Measurements from ENCODE around the gene SLC35E1. TPM values are rescaled to one million over a fixed set of nuclear protein-coding genes. Genes with fewer than 3 reads are reported as not detected.

SLC35E1 gene
- total and polyA plus RNA-seq, 2 of the 13 experiments (the other 11 are each of a cell fraction or from before 2014, with no cell fraction given) = 21.2 to 46.5 TPM

- TF ChIP-seq ATF5 (CRISPR knock-in tag; IDR thresholded peaks at IDR 0.05; ENCODE audit: low read depth) (no peak), GATAD1 (CRISPR knock-in tag; IDR thresholded peaks at IDR 0.05) (no peak)
These were observed 6.1 kb downstream of the SLC35E1 start (continued) for GRCh38 chr19:16566161-16566560.

GRCh38 chr19:16564842-16565241 lies 7.4 kb downstream of the SLC35E1 start:
- intact Hi-C loops (cut with micrococcal nuclease; ENCODE audit: unreplicated experiment) (no loop called here), in situ Hi-C loops (cut with HindIII; ENCODE audit: extremely low pct_ligation_motif_present, low pct_unique_long_range_greater_than_20kb) (no loop called here)
- no peak for TF ChIP-seq ATF4 (CRISPR knock-in tag; IDR thresholded peaks at IDR 0.05)
- no peak for TF ChIP-seq SRF (IDR thresholded peaks at IDR 0.05; ENCODE audit: low read depth, low read length)
- TF ChIP-seq GFI1 (CRISPR knock-in tag; IDR thresholded peaks at IDR 0.05; ENCODE audit: borderline replicate concordance) = no peak
- no peak for TF ChIP-seq ZNF558 (CRISPR knock-in tag; IDR thresholded peaks at IDR 0.05; ENCODE audit: borderline replicate concordance)
- TF ChIP-seq ZSCAN30 (CRISPR knock-in tag; IDR thresholded peaks at IDR 0.05) = no peak
- no peak for TF ChIP-seq ZNF720 (CRISPR knock-in tag; IDR thresholded peaks at IDR 0.05)
- TF ChIP-seq ZNF75D (CRISPR knock-in tag; IDR thresholded peaks at IDR 0.05; ENCODE audit: borderline replicate concordance) = no peak
- no peak for TF ChIP-seq ARHGAP35 (CRISPR knock-in tag; IDR thresholded peaks at IDR 0.05; ENCODE audit: borderline replicate concordance)
- no peak for TF ChIP-seq FLYWCH1 (CRISPR knock-in tag; IDR thresholded peaks at IDR 0.05)
- no peak for TF ChIP-seq ZNF263 (CRISPR knock-in tag; IDR thresholded peaks at IDR 0.05)
- TF ChIP-seq ELK4 (CRISPR knock-in tag; IDR thresholded peaks at IDR 0.05; ENCODE audit: borderline replicate concordance) = no peak
- no peak for TF ChIP-seq ZNF709 (CRISPR knock-in tag; IDR thresholded peaks at IDR 0.05)
- no peak for TF ChIP-seq RBM22 (optimal IDR thresholded peaks at IDR 0.05; ENCODE audit: low read length)
- no peak for TF ChIP-seq ZNF562 (CRISPR knock-in tag; IDR thresholded peaks at IDR 0.05; ENCODE audit: borderline replicate concordance)
- no peak for TF ChIP-seq HMGA1 (CRISPR knock-in tag; conservative IDR thresholded peaks at IDR 0.05)
- no peak for TF ChIP-seq SYNCRIP (IDR thresholded peaks at IDR 0.05; ENCODE audit: insufficient read depth, low read depth, low read length)
- POLR2A ChIA-PET = no interaction called here
- Histone ChIP-seq H3K79me2 (ENCODE audit: insufficient read depth, low read length) (peaks cover 10% of the 10 kb centered on the region), H4K20me1 (ENCODE audit: insufficient read depth, low read length) (no peaks in the 10 kb centered on the region), H2AFZ (ENCODE audit: low read length) (no peak overlapping the region), H3K4me3 (replicated peaks in 1 of 3; ENCODE audit: insufficient read depth in 1 of 3, low read depth in 2 of 3, low read length in 3 of 3) (no peak overlapping the region), H3K27ac (ENCODE audit: extremely low read length, insufficient read depth, low read length) (no peak overlapping the region), H3K27me3 (ENCODE audit: control insufficient read depth in 1 of 2, insufficient read depth in 2 of 2, low read length in 2 of 2) (no peaks in the 10 kb centered on the region), H3K9me3 (ENCODE audit: low read length) (no peaks in the 10 kb centered on the region), H3K36me3 (replicated peaks in 1 of 2; ENCODE audit: control insufficient read depth in 1 of 2, insufficient read depth in 2 of 2, low read length in 2 of 2) (peaks cover 16 to 69% of the 10 kb centered on the region in 2 experiments), H3K9ac (ENCODE audit: insufficient read depth, low read depth, low read length) (no peak overlapping the region), H3K4me1 (ENCODE audit: insufficient read depth, low read length) (peaks cover 9% of the 10 kb centered on the region), H3K4me2 (ENCODE audit: low read depth, low read length) (no peak overlapping the region)
- FAIRE-seq = no peak
- no peak for DNase-seq (ENCODE audit: low spot score)
- no TSS peak for BruUV-seq (replicated peaks)
- CTCF ChIA-PET (ENCODE audit: low intra/inter-chr PET ratio, low total read pairs) = no interaction called here
- ATAC-seq = no peak
- WGBS (ENCODE audit: low lambda C conversion rate) = 87% methylated on average over 7 of the region's 7 CpGs

Data from HepG2 (cell line).